Hippocampal formation (tissue), 2 donors: ENCODE data around the gene KIRREL3.

ENCODE experiments used
- DNase-seq, 2 donors: peaks; one replicate each; lab custom pipeline; 2025; lab: John Stamatoyannopoulos, UW

Gene KIRREL3

GRCh38 chr11:126710804-126711399 is 289.7 kb downstream of the KIRREL3 start:
- no peak for DNase-seq

GRCh38 chr11:126707498-126707897 is 293.1 kb downstream of the KIRREL3 start:
- DNase-seq, result no peak

- DNase-seq, result no peak
These were observed 296.5 kb downstream of the KIRREL3 start for GRCh38 chr11:126704096-126704495.

- DNase-seq, result no peak
These were observed 296.9 kb downstream of the KIRREL3 start for GRCh38 chr11:126703662-126704061.

GRCh38 chr11:126702987-126703386 is 297.6 kb downstream of the KIRREL3 start:
- no peak for DNase-seq

GRCh38 chr11:126702165-126702720 is 298.3 kb downstream of the KIRREL3 start:
- DNase-seq, result no peak

- DNase-seq, result no peak
These were observed 299.1 kb downstream of the KIRREL3 start for GRCh38 chr11:126701520-126701897.

GRCh38 chr11:126700768-126701519 is 299.6 kb downstream of the KIRREL3 start:
- DNase-seq, result peak in 1 of 2 donors; percentile 70

- no peak for DNase-seq
These were observed 302.0 kb downstream of the KIRREL3 start for GRCh38 chr11:126698576-126698975.

GRCh38 chr11:126697936-126698335 is 302.6 kb downstream of the KIRREL3 start:
- no peak for DNase-seq

GRCh38 chr11:126696982-126697381 is 303.6 kb downstream of the KIRREL3 start:
- no peak for DNase-seq

GRCh38 chr11:126695293-126695692 is 305.3 kb downstream of the KIRREL3 start:
- DNase-seq, result no peak

GRCh38 chr11:126694065-126694625 is 306.4 kb downstream of the KIRREL3 start:
- DNase-seq, result no peak

- DNase-seq, result no peak
These were observed 313.1 kb downstream of the KIRREL3 start for GRCh38 chr11:126687477-126687876.

GRCh38 chr11:126686938-126687337 is 313.6 kb downstream of the KIRREL3 start:
- DNase-seq, result no peak

GRCh38 chr11:126683766-126684728 is 316.5 kb downstream of the KIRREL3 start:
- DNase-seq, result no peak

- no peak for DNase-seq
These were observed 318.0 kb downstream of the KIRREL3 start for GRCh38 chr11:126682590-126682989.

GRCh38 chr11:126680700-126681099 is 319.9 kb downstream of the KIRREL3 start:
- DNase-seq, result no peak

GRCh38 chr11:126680131-126680530 is 320.4 kb downstream of the KIRREL3 start:
- no peak for DNase-seq

GRCh38 chr11:126679033-126679432 is 321.5 kb downstream of the KIRREL3 start:
- DNase-seq, result no peak

- DNase-seq, result no peak
These were observed 324.0 kb downstream of the KIRREL3 start for GRCh38 chr11:126676536-126676935.

- DNase-seq, result no peak
These were observed 327.3 kb downstream of the KIRREL3 start for GRCh38 chr11:126673319-126673718.
